Esophagus mucosa (tissue), 1 donor: Measurements from ENCODE around the gene IRF2. TPM values are rescaled to one million over a fixed set of nuclear protein-coding genes. Genes with fewer than 3 reads are reported as not detected.

ENCODE experiments used
- ATAC-seq: fragments of 200-7000 bp; cut with Tn5 transposase; one replicate; pipeline ENCODE4 v1.9.1; 2020
- total RNA-seq: library from RNA; stranded (reverse); gene quantifications from one replicate; pipeline ENCODE4 v1.2.4, GENCODE V29; 2023
- donor health status: DM: yes; HTN: yes; CAD: no.

The IRF2 gene
- total RNA-seq, 1 donor from 2014 or later, result 19.1 TPM

- peak; percentile 81 for ATAC-seq
Observed at GRCh38 chr4:184406958-184407391, 67.4 kb downstream of the IRF2 start.

GRCh38 chr4:184404047-184404446 is 70.3 kb downstream of the IRF2 start:
- no peak for ATAC-seq

- ATAC-seq, result peak; percentile 49
Observed at GRCh38 chr4:184403384-184403781, 71.0 kb downstream of the IRF2 start.

- ATAC-seq, result no peak
Observed at GRCh38 chr4:184402740-184403383, 71.5 kb downstream of the IRF2 start.

GRCh38 chr4:184402239-184402638 is 72.1 kb downstream of the IRF2 start:
- ATAC-seq, result no peak

GRCh38 chr4:184401397-184402171 is 72.8 kb downstream of the IRF2 start:
- ATAC-seq, result no peak

GRCh38 chr4:184400891-184401290 is 73.5 kb downstream of the IRF2 start:
- ATAC-seq, result peak; percentile 84

- peak; percentile 34 for ATAC-seq
Observed at GRCh38 chr4:184400375-184400870, 73.9 kb downstream of the IRF2 start.

GRCh38 chr4:184399512-184399908 is 74.8 kb downstream of the IRF2 start:
- no peak for ATAC-seq

GRCh38 chr4:184398741-184399511 is 75.4 kb downstream of the IRF2 start:
- ATAC-seq, result no peak

- no peak for ATAC-seq
Observed at GRCh38 chr4:184397516-184398163, 76.7 kb downstream of the IRF2 start.

GRCh38 chr4:184396570-184397515 is 77.5 kb downstream of the IRF2 start:
- ATAC-seq, result no peak

GRCh38 chr4:184395971-184396391 is 78.4 kb downstream of the IRF2 start:
- peak; percentile 20 for ATAC-seq

- no peak for ATAC-seq
Observed at GRCh38 chr4:184395451-184395917, 78.9 kb downstream of the IRF2 start.

- ATAC-seq, result no peak
Observed at GRCh38 chr4:184392748-184393559, 81.4 kb downstream of the IRF2 start.

GRCh38 chr4:184392316-184392715 is 82.0 kb downstream of the IRF2 start:
- no peak for ATAC-seq

- ATAC-seq, result no peak
Observed at GRCh38 chr4:184389978-184390900, 84.1 kb downstream of the IRF2 start.

GRCh38 chr4:184388106-184388505 is 86.2 kb downstream of the IRF2 start:
- ATAC-seq, result no peak

- ATAC-seq, result no peak
Observed at GRCh38 chr4:184387351-184387750, 87.0 kb downstream of the IRF2 start.
